HG02884 (cell line): ENCODE data around the gene MMP25.

Source experiments
- ATAC-seq: cut with Tn5 transposase; IDR thresholded peaks from one replicate; pipeline ENCODE4 v1.9.1; 2021; ENCODE audit warnings: mild to moderate bottlenecking, moderate library complexity; ENCODE audit not compliant: unreplicated experiment

Gene MMP25

DNA sequence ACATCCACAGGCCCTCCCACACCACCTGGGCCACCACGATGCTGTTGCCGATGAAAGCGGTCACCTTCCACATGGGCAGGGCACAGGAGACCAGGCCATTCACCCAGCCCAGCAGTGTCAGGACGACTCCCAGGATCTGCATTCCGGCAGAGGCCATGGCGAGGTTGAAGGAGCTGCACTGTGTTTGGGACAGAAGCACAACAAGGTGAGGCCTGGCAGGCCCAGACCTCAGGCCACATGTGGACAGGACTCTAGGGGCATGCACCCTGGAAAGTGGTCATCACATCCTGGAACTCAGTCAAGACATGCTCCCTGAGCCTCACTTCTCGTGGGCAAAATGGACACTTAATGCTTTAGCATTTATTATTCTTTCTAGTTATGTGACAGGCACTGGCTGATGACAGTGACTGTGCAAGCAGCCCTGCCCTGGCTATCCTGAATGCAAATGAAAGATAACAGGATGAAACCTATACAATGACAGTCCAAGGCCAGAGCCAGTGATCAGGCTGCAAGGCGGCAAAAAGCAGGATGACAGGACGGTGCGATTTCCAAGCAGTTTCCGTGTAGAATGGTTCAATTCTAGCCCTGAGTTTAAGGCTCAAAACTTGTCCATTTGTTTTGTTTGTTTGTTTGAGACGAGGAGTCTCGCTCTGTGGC lies 30.4 kb upstream of the MMP25 start:
- no peak for ATAC-seq

DNA sequence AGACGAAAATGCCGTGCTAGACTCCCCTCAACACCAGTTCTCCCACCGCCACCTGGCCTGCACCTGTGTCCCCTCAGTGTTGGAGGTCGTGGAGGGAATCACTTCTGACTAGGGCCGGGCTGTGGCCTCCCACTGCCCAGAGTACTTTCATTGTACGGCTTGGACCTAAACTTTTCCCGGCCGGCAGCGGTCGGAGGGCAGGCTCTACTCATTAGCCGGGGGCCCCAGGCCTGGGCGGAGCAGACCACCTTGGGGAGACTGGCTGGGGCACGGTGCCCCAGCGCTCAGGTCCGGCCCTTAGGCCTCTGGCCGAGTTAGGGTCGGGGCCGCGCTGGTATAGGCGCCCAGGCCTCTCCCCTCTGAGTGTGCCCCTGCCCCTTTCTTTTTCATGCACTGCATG lies 29.0 kb upstream of the MMP25 start:
- no peak for ATAC-seq

DNA sequence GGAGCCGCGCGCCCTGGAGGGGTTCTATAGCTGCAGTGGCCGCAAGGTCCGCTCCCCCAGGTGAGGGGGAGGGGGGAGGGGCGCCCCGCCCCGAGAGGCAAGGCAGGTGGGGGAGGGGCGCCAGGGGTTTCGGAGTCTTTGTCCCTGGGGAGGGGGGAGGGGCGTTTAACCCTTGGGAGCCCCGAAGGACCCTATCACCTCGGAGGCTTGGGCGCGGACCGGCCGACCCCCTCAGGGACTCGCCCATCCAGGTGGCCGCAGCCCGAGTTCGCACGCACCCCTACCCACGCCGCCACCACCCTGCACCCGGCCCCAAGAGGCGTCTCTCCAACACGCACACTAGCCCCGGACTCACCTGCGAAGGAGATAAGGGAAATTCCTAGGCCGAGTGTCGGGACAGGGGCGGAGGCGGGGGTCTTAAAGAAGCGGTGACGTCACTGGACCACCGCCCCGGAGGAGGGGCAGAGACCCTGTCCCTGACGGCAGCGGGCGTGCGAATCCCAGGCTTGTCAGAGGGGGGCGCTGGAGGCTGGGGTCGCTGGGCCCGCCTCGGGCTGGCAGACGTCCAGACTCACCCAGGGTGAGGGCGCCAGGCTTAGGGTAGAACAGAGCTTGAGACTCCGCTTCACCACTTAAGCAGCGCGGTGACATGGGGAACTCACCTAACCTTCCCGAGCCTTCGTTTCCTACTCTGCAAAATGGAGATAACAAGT lies 28.4 kb upstream of the MMP25 start, which contains the start of gene CLDN6:
CLDN6 (minus strand) TSS at position 390 of the 713 bp plus-strand sequence. CDS start 2,162 bp downstream, outside the sequence.
- no peak for ATAC-seq

GRCh38 chr16:3019594-3020246 lies 26.6 kb upstream of the MMP25 start:
- ATAC-seq = no peak

- ATAC-seq = no peak
These were observed 26.1 kb upstream of the MMP25 start, which contains the start of gene TNFRSF12A for GRCh38 chr16:3020247-3020603. Gene TNFRSF12A (plus strand): TSS chr16:3020368. CDS start chr16:3020398, 30 bp downstream.

GRCh38 chr16:3020604-3021448 lies 25.5 kb upstream of the MMP25 start:
- no peak for ATAC-seq

DNA sequence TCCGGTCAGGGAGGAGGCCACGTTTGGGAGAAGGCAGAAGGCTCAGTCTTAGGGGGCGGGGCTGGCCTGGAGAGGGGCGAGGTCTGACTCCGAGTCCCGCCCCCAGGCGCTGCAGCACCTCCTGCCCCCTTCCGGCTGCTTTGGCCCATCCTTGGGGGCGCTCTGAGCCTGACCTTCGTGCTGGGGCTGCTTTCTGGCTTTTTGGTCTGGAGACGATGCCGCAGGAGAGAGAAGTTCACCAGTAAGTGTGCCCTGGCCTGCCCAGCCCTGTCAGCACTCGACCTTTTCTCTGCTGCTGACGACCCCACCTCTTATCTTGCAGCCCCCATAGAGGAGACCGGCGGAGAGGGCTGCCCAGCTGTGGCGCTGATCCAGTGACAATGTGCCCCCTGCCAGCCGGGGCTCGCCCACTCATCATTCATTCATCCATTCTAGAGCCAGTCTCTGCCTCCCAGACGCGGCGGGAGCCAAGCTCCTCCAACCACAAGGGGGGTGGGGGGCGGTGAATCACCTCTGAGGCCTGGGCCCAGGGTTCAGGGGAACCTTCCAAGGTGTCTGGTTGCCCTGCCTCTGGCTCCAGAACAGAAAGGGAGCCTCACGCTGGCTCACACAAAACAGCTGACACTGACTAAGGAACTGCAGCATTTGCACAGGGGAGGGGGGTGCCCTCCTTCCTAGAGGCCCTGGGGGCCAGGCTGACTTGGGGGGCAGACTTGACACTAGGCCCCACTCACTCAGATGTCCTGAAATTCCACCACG lies 24.7 kb upstream of the MMP25 start:
- no peak for ATAC-seq

DNA sequence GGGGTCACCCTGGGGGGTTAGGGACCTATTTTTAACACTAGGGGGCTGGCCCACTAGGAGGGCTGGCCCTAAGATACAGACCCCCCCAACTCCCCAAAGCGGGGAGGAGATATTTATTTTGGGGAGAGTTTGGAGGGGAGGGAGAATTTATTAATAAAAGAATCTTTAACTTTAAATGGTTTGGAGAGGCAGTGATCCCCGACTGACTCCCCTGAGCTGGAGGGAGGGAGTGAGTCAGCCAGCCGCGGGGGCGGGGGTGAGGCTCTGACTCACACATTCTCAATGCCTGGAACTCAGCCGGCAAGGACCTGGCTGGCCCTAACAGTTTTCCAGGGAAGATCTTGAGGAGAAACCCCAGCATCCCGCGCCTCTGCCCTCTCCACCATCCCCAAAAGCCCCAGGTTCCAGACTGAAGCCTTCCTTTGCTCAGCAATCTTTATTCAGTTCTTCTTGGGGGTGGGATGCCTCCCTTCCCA lies 24.1 kb upstream of the MMP25 start:
- no peak for ATAC-seq

- no peak for ATAC-seq
These were observed 23.5 kb upstream of the MMP25 start for GRCh38 chr16:3022684-3023414.

GRCh38 chr16:3023415-3023668 lies 23.0 kb upstream of the MMP25 start:
- ATAC-seq = no peak

DNA sequence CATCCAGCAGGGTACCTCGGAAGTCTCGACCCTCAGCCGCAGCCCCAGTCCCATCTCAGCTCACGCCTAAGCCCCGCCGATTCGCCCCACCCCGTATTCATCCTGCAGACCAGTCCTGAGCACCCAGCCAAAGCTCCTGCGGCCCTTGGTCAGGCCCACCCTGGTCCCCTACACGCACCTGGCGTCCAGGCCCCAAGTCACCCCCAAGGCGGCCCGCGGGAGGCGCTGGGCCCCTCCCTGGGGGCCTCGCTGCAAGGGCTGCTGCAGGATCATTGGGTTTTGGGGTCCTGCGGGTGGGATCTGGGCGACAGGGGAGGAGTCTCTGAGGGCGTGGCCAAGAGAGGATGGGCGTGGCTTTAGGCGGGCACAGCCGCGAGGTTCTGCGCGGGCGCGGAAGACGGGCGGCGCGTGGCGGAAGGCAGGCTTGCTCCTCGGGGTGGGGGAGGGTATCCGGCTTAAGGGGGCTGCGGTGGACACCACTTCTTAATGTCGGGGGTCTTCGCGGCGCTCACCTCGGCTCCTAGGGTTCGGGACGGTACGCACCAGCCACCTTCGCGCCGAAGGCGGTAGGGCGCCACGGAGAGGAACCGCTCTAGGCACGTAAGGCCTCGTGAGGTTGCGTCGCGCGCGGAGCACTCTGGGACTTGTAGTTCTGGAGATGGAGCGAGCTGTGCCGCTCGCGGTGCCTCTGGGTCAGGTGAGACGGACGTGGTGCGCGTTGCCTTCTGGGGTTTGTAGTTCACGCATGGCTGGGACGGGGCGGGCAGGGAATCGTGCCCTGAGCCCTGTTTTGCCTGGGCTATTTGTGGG lies 22.5 kb upstream of the MMP25 start, which contains the start of the genes HCFC1R1 and THOC6:
HCFC1R1 (minus strand) TSS at position 274 of the 810 bp plus-strand sequence; CDS start at position 273, 1 bp downstream.
THOC6 (plus strand) TSS at position 367 of the 810 bp plus-strand sequence; CDS start at position 659, 292 bp downstream.
- ATAC-seq = peak; percentile 75

DNA sequence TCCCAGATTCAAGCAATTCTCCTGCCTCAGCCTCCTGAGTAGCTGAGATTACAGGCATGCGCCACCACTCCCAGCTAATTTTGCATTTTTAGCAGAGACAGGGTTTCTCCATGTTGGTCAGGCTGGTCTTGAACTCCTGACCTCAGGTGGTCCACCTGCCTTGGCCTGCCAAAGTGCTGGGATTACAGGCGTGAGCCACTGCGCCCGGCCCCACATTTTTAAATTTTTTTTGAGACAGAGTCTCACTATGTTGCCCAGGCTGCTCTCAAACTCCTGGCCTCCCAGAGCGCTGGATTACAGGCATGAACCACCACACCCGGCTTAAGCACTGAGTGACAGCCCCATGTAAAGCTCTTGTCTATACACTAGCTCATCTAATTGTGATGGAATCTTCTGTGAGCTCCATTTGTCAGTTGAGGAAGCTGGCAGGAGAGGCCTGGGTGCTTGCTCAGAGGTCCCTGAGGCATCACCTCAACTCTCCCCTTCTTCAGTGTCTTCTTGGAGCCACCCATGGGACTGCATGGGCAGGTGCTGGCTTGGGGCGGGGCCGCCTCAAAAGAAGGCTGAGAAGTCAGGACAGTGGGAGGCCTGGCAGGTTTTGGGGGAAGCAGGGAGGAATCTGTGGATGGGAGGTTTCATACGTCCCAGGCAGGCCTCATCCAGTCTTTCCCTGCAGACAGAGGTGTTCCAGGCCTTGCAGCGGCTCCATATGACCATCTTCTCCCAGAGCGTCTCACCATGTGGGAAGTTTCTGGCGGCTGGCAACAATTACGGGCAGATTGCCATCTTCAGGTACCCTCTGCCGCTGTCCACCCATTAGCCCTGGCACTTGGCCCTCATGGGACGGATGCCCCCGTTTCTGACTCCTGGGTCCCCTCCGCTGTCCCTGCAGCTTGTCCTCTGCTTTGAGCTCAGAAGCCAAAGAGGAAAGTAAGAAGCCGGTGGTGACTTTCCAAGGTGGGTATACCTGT lies 21.0 kb upstream of the MMP25 start:
- ATAC-seq = no peak

- ATAC-seq = no peak
These were observed 20.4 kb upstream of the MMP25 start for GRCh38 chr16:3026003-3026378.

GRCh38 chr16:3026609-3027488 lies 19.5 kb upstream of the MMP25 start:
- no peak for ATAC-seq

- no peak for ATAC-seq
These were observed 18.9 kb upstream of the MMP25 start for GRCh38 chr16:3027489-3027795.

- no peak for ATAC-seq
These were observed 18.2 kb upstream of the MMP25 start for GRCh38 chr16:3027983-3028715.
